Medulla oblongata (tissue), 1 donor: ENCODE results near the gene GDF9.
A peak's percentile ranks its signal among the peaks of the same experiment; 100 is the strongest.

Experiments used
- DNase-seq: peaks from one replicate; pipeline ENCODE4 v3.0.0-alpha.2; 2015; ENCODE audit errors: extremely low spot score

The GDF9 gene

GRCh38 chr5:132820162-132820754, 46.0 kb downstream of the GDF9 start:
- peak; percentile 99 for DNase-seq

GRCh38 chr5:132819468-132819867, 46.8 kb downstream of the GDF9 start:
- DNase-seq: peak; percentile 34

- no peak for DNase-seq
These were observed 49.3 kb downstream of the GDF9 start for GRCh38 chr5:132817011-132817410.

GRCh38 chr5:132816554-132816953, 49.7 kb downstream of the GDF9 start:
- DNase-seq: no peak

- no peak for DNase-seq
These were observed 50.2 kb downstream of the GDF9 start for GRCh38 chr5:132816083-132816482.

GRCh38 chr5:132815454-132815853, 50.8 kb downstream of the GDF9 start:
- no peak for DNase-seq

GRCh38 chr5:132814503-132815294, 51.6 kb downstream of the GDF9 start:
- no peak for DNase-seq

GRCh38 chr5:132813599-132814502, 52.4 kb downstream of the GDF9 start:
- peak; percentile 51 for DNase-seq

- peak; percentile 28 for DNase-seq
These were observed 53.3 kb downstream of the GDF9 start, which contains the start of gene SOWAHA for GRCh38 chr5:132812781-132813598. Gene SOWAHA (plus strand): TSS chr5:132813302. CDS start chr5:132813622, 320 bp downstream.

- DNase-seq: no peak
These were observed 54.0 kb downstream of the GDF9 start for GRCh38 chr5:132812123-132812765.
